HG02885 (cell line): ENCODE results near the gene HAUS7.

Source experiments
- ATAC-seq: cut with Tn5 transposase; IDR thresholded peaks from one replicate; pipeline ENCODE4 v1.9.1; 2021; ENCODE audit warnings: mild to moderate bottlenecking; ENCODE audit not compliant: unreplicated experiment, poor library complexity

HAUS7 gene

DNA sequence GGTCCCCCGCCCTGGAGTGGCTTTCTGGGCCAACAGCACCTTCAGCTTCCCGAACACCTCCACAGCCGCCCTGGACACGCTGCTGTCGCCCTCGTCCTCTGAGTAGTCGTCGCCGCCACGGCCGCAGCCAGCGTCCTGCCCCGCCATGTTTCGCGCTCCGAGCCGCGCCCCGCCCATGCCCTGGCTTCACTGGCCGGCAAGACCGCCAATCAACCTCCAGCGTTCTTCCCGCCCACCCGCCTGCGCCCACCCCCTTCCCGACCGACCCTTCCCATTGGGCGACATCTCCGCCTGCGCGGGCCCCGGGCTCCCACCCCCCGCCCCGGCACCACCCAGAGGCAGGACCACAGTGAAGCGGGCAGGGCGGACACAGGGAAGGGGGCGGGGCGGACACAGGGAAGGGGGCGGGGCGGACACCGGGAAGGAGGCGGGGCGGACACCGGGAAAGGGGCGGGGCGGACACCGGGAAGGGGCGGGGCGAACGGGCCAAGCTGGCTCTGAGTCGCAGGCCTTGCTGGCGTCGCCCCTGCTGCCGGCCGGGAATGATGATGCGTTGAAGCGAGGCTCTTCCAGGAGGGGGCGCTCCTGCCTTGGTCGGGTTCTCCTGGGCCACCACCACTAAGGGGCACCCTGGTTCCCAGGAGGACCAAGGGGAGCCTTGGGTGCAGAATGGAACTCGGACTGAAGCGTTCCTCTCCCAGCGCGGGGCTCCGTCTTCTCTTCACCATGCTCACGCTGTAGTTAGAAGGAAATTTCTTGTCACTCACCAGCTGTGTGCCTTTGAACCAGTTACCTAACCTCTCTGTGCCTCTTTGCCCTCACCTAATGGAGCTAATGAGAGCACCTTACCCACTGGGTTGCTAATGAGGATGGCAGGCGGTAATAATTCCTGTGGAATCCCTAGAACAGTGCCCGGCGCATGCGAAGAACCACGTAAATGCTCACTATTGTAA lies at the start of gene HAUS7:
TSS of gene HAUS7 (minus strand) at position 166 of the 953 bp plus-strand sequence. CDS start at position 147, 19 bp downstream.
- ATAC-seq = peak; percentile 81

- ATAC-seq = no peak
Observed at GRCh38 chrX:153519569-153520286, 49.4 kb upstream of the HAUS7 start.

GRCh38 chrX:153517946-153518834 lies 47.8 kb upstream of the HAUS7 start:
- no peak for ATAC-seq

GRCh38 chrX:153517423-153517822 lies 47.0 kb upstream of the HAUS7 start, which contains the start of gene ATP2B3:
Gene ATP2B3 (plus strand): TSS chrX:153517642. CDS start chrX:153536248, 18,606 bp downstream.
- ATAC-seq = no peak

DNA sequence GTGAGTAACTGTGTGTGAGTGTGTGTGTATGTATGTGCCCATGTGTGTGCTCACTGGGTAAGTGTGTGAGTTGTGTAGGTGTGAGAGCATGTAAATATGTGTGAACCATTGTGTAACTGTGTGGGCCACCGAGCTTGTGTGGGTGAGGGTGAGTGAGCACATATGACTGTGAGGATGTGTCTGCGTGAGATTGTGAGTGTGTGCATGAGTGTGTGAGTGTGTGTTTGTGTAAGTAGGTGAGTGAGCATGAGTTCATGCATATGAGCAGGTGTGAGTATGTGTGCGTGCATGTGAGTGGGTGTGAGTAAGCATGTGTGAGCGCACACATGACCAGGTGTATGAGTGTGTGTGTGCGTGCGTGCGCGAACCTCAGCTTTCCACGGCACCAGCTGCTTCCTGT lies 45.7 kb upstream of the HAUS7 start:
- ATAC-seq = no peak

- ATAC-seq = no peak
Observed at GRCh38 chrX:153515435-153515834, 45.1 kb upstream of the HAUS7 start.

- no peak for ATAC-seq
Observed at GRCh38 chrX:153514259-153514658, 43.9 kb upstream of the HAUS7 start.

DNA sequence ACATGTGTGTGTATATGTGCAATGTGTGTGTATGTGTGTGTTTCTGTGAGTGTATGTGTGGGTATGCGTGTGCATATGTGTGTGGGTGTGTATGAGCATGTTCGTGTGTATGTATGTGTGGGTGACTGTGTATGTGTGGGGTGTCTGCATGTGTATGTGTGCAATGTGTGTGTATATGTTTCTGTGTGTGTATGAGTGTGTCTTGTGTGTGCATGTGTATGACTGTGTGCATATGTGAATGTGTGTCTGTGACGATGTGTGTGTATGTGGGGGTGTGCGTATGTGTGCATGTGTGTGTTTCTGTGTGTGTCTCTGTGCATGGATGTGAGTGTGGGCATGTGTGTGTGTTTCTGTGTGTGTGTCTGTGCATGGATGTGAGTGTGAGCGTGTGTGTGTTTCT lies 42.9 kb upstream of the HAUS7 start:
- no peak for ATAC-seq

- ATAC-seq = no peak
Observed at GRCh38 chrX:153512501-153512893, 42.1 kb upstream of the HAUS7 start.

- ATAC-seq = no peak
Observed at GRCh38 chrX:153511784-153512500, 41.6 kb upstream of the HAUS7 start.

DNA sequence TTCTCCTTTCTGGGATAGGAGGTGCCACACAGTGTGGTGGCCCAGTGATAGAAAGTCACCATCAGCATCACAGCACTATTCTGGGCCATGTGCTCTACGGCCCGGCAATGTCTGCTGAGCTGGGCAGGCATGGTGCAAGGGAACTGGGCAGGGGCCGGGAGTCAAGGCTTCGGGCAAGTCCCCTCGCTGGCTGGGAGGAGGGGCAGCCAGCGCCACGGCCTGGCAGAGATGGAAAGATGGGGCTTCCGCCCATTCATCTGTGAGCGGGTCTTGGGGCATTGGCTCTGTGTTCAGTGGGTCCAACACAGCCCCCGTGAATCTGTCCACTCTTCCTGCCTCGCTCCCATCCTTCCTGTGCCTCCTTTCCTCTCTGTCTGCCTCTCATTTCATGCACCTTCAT lies 40.0 kb upstream of the HAUS7 start:
- ATAC-seq = no peak

DNA sequence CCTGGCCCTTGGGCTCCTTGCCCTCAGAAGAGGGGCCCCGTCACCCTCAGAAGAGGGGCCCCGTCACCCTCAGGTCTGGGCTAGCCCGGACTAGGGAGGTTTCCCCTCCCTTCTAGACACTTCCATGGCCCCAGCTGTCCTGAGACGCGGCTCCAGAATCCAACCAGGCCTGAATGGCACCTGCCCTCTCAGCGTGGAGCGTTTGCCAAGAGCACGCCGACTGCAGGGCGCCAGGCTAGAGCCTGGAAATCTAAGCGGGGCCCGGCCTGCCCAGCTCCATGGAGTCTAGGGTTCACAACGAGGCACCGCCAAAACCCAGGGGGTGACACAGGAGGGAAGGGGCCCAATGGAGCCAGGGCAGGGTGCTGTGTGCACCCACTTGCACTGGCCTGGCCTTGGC lies 39.2 kb upstream of the HAUS7 start:
- no peak for ATAC-seq

GRCh38 chrX:153507484-153508178 lies 37.3 kb upstream of the HAUS7 start:
- ATAC-seq = peak; percentile 94

DNA sequence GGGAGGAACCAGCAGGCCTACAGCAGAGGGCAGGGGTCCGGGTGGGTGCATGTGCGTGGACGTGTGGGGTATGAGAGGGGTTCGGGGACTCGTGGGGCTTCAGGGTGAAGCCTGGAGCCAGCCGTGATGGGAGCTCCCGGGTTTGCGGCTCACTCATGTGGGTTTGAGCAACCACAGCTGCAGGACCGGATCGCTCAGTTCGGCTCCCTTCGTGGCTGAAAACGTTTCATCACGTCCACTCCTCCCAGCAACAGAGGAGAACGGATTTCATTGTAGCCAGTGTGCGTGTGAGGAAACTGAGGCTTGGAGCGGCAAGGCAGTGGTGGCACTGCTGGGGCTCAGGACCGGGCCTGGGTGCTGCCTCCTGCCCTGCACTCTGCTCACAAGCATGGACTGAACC lies 35.0 kb upstream of the HAUS7 start:
- ATAC-seq = no peak

GRCh38 chrX:153504445-153505016 lies 34.2 kb upstream of the HAUS7 start:
- ATAC-seq = no peak

DNA sequence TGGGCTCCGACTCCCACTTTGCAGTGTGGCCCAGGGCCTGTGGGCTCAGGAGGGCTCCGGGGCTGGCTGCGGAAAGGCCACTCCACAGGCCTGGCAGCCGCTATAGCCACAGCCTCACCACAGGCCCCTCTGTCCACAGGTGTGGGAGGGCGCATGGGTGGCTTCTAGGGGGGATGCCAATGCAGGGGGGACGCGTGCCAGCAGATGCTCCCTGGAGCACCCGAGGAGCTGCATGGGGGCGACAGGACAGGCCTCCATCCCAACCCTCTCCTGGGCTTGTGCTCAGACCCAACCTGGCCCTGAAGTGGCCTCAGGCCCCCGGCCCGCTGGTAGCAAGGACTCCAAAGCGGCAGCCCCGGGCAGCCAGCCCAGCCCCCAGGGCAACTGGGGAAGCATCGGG lies 32.4 kb upstream of the HAUS7 start:
- no peak for ATAC-seq

DNA sequence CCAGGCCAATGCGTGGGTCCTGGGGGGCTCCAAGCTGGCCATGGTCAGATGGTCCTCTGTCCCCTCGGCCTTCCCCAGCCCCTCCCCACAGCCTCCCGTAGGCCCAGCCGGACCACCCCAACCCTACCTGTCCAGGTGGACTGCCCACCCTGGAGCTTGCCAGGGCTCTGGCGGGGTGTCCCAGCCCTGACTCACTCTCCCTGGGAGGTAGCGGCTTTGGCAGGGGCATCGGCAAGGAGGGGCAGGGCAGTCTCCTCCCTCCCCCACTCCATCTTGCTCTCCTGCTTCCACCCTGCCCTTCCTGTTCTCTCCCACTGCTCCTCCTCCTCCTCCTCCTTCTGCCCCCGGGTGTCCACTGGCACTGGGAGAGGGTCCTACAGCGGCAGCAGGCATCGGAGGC lies 31.8 kb upstream of the HAUS7 start:
- ATAC-seq = no peak

DNA sequence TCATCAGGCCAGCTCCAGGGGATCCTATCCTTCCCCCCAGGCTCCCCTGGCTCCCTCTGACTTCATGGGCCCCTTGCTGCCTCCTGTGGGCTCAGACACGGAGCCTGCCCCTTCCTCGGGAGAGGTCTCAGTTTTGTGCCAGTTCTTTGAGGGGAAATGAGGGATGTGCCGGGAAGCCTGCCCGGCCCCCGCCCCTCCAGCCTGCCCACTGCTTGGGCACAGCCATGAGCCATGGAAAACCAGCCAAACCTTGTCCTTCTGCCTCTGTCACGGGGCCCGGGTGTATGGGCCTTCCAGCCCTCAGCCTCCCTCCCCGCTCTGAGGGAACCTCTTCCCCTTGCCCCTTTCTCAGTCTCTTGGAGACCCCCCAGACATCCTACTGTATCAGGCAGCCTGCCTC lies 31.2 kb upstream of the HAUS7 start:
- ATAC-seq = no peak
